Measurements from ENCODE around the gene KCNN3.

Gene KCNN3

GRCh38 chr1:154770897-154771594 is 99.0 kb downstream of the KCNN3 start (continued):
- TF ChIP-seq ZNF221 (tag by site-specific recombination; IDR thresholded peaks at IDR 0.05; ENCODE audit: borderline replicate concordance) (no peak), ZNF394 (tag by site-specific recombination; IDR thresholded peaks at IDR 0.05; ENCODE audit: borderline replicate concordance) (peak; percentile 97), ZSCAN5A (tag by site-specific recombination; IDR thresholded peaks at IDR 0.05) (no peak), ZNF426 (tag by site-specific recombination; IDR thresholded peaks at IDR 0.05) (peak; percentile 89), ZNF37A (tag by site-specific recombination; IDR thresholded peaks at IDR 0.05) (no peak), ZNF302 (tag by site-specific recombination; IDR thresholded peaks at IDR 0.05; ENCODE audit: low read depth) (no peak), ZBTB26 (tag by site-specific recombination; optimal IDR thresholded peaks at IDR 0.05) (no peak), INSM2 (tag by site-specific recombination; IDR thresholded peaks at IDR 0.05) (no peak), ZNF148 (tag by site-specific recombination; IDR thresholded peaks at IDR 0.05; ENCODE audit: borderline replicate concordance) (no peak), ZNF548 (tag by site-specific recombination; IDR thresholded peaks at IDR 0.05) (no peak), ZBTB21 (tag by site-specific recombination; IDR thresholded peaks at IDR 0.05) (peak; percentile 56), ZBTB49 (tag by site-specific recombination; IDR thresholded peaks at IDR 0.05; ENCODE audit: low read depth) (no peak), ZNF341 (tag by site-specific recombination; IDR thresholded peaks at IDR 0.05; ENCODE audit: low read depth) (0 out of 2 replicates have a peak, but pooled peaks have one; percentile 49), ZNF175 (tag by site-specific recombination; IDR thresholded peaks at IDR 0.05) (no peak), EGR2 (tag by site-specific recombination; IDR thresholded peaks at IDR 0.05; ENCODE audit: low read depth) (no peak), ZNF654 (tag by site-specific recombination; IDR thresholded peaks at IDR 0.05; ENCODE audit: low read depth) (peak; percentile 27; the same call in 1 of the 2 replicates), PRDM2 (tag by site-specific recombination; IDR thresholded peaks at IDR 0.05; ENCODE audit: borderline replicate concordance) (no peak), ZFP41 (tag by site-specific recombination; IDR thresholded peaks at IDR 0.05; ENCODE audit: borderline replicate concordance) (no peak), RBAK (tag by site-specific recombination; IDR thresholded peaks at IDR 0.05) (no peak), PRDM4 (tag by site-specific recombination; IDR thresholded peaks at IDR 0.05) (no peak)
